Hematopoietic multipotent progenitor cell (in vitro differentiated cells): ENCODE measurements around the gene TSPAN10. TPM values are rescaled to one million over a fixed set of nuclear protein-coding genes. Genes with fewer than 3 reads are reported as not detected.

Experiments
- DNase-seq, 3 donors: peaks; one replicate each; pipeline ENCODE4 v3.0.0-alpha.2; 2011 to 2015; ENCODE audit warnings: low read depth in 2 of 3, low spot score in 2 of 3
- small RNA-seq: library from RNA; depleted of rRNA; stranded (forward); fragments of <200 nt; gene quantifications from one replicate; pipeline ENCODE3, GENCODE V24; 2012
- total RNA-seq: library from RNA; depleted of rRNA; stranded (reverse); fragments of >200 nt; gene quantifications from one replicate; pipeline ENCODE4 v1.2.3, GENCODE V29; 2012

The TSPAN10 gene
- total RNA-seq, 1 donor, result 0.27 TPM

GRCh38 chr17:81684442-81684911 is 47.5 kb downstream of the TSPAN10 start:
- no peak for DNase-seq

GRCh38 chr17:81685108-81685507 is 48.1 kb downstream of the TSPAN10 start:
- DNase-seq, result no peak

- no peak for DNase-seq
These were observed 49.6 kb downstream of the TSPAN10 start for GRCh38 chr17:81686614-81687013.

GRCh38 chr17:81687770-81688541 is 51.0 kb downstream of the TSPAN10 start:
- no peak for DNase-seq

GRCh38 chr17:81688616-81689015 is 51.6 kb downstream of the TSPAN10 start:
- DNase-seq, result no peak

GRCh38 chr17:81690066-81690465 is 53.1 kb downstream of the TSPAN10 start:
- no peak for DNase-seq

- DNase-seq, result no peak
These were observed 53.6 kb downstream of the TSPAN10 start for GRCh38 chr17:81690549-81690948.

DNA sequence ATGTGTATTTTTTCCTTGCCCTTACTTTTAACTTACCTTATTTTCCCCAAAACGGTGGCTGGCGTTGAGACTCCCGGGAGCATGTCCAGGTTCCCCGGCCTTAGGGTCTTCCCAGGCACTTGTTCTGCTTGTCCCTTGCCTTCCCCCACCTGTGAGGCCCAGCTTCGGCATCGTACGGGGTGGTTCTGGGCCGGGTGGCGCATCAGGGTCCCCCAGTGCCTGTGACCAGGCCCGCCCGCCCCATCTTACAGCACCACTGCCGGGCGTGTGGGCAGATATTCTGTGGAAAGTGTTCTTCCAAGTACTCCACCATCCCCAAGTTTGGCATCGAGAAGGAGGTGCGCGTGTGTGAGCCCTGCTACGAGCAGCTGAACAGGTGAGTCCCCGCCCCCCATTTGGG is 54.2 kb downstream of the TSPAN10 start:
- DNase-seq, result no peak

- no peak for DNase-seq
These were observed 54.6 kb downstream of the TSPAN10 start for GRCh38 chr17:81691608-81692007.

- DNase-seq, result no peak
These were observed 56.7 kb downstream of the TSPAN10 start for GRCh38 chr17:81693509-81694210.

DNA sequence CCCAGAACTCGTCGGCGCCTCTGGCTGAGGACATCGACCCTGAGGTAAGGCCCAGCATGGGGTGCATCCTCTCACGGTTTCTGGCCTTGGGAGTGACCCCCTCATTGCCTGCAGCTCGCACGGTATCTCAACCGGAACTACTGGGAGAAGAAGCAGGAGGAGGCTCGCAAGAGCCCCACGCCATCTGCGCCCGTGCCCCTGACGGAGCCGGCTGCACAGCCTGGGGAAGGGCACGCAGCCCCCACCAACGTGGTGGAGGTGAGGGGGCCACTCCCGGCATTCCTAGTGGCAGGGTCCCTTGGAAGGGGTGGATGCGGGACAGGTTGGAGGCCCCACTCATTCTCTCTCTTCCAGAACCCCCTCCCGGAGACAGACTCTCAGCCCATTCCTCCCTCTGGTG is 57.8 kb downstream of the TSPAN10 start:
- DNase-seq, result no peak

DNA sequence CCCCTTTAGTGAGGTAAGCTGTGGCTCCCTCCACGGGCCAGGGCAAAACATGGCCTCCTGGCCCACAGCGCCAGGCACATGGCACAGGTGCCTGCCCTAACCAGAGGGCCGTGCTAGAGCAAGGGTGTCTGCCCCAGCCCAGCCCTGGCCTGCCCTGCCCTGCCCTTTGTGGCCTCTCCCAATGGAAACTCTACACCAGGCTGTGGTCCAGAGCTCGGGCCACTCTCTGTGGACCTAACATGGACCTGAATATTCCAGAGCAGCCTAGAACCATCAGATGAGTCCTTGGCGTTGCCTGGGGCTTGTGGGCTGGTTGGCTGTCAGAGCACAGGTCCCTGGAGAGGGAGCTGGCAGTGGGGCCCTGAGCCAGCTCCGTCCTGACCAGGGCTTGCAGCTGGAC is 58.2 kb downstream of the TSPAN10 start:
- DNase-seq, result no peak

DNA sequence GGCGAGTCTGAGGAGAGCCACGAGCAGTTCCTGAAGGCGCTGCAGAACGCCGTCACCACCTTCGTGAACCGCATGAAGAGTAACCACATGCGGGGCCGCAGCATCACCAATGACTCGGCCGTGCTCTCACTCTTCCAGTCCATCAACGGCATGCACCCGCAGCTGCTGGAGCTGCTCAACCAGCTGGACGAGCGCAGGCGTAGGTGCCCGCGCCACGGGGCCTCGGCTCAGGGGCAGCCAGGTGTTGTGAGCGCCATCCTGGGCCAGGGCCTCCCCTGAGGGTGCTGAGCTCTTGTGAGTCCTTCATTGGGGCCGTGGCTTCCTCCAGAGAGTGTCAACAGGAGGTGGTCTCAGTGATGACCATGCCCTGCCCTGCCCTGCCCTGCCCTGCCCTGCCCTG is 58.8 kb downstream of the TSPAN10 start:
- no peak for DNase-seq

- no peak for DNase-seq
These were observed 59.4 kb downstream of the TSPAN10 start for GRCh38 chr17:81696218-81696941.

DNA sequence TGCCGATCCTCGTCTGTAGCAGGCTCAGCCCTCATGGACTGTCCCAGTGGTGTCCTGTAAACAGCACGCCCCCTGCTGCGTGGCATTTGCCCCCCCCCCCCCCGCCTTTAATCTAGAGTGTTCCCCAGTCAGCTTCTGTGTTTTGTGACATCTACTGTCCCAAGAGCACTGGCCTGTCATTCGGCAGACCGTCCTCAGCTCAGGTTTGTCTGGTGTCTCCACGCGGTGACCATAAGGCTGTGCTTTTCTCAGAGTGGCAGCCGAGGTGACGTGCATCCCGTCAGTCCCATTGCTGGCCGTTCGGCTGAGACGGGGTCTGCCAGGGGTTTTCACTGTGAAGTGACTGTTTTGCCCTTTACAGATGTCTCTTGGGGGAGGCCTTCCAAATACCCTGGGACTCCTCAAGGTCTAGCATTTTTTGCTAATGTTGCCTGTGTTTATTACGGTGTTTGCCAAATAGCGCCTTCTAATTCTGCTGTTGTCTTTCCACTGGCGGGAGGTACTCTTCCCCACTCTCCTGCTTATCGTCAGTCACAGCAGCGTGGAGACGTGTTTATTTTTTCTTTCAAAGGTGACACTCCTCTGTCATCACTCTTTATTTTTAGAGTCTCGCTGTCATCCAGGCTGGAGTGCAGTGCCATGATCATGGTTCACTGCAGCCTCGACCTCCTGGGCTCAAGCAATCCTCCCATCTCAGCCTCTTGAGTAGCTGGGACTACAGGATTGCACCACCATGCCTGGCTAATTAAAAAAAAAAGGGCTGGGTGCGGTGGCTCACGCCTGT is 60.5 kb downstream of the TSPAN10 start:
- no peak for DNase-seq

Small RNA genes within 50 kb of the gene (small RNA-seq; reads per million reads assigned to genes)
- gene MIR6786, result not detected

Other genes starting within 250 kb of the TSPAN10 start
- 21.3 TPM for gene BAHCC1, start 241.7 kb upstream of the TSPAN10 start, total RNA-seq
- 8,913 TPM for gene ACTG1, start 124.4 kb upstream of the TSPAN10 start, total RNA-seq
- gene FSCN2, start 108.8 kb upstream of the TSPAN10 start, total RNA-seq, result 2.2 TPM
- gene FAAP100, start 84.8 kb upstream of the TSPAN10 start, total RNA-seq, result 27.7 TPM
- gene NPLOC4, start 84 bp upstream of the TSPAN10 start, total RNA-seq, result 63.8 TPM
- 14.8 TPM for gene PDE6G, start 19.3 kb downstream of the TSPAN10 start, total RNA-seq
- 80.0 TPM for gene OXLD1, start 29.4 kb downstream of the TSPAN10 start, total RNA-seq
- 8.3 TPM for gene CCDC137, start 29.5 kb downstream of the TSPAN10 start, total RNA-seq
- gene ARL16, start 46.6 kb downstream of the TSPAN10 start, total RNA-seq, result 27.5 TPM
- 82.9 TPM for gene HGS, start 46.8 kb downstream of the TSPAN10 start, total RNA-seq
- gene MRPL12, start 66.2 kb downstream of the TSPAN10 start, total RNA-seq, result 11.6 TPM
- gene SLC25A10, start 75.1 kb downstream of the TSPAN10 start, total RNA-seq, result 11.6 TPM
- not detected for gene GCGR, start 167.0 kb downstream of the TSPAN10 start, total RNA-seq
- 65.2 TPM for gene MCRIP1, start 196.1 kb downstream of the TSPAN10 start, total RNA-seq
- gene PPP1R27, start 197.9 kb downstream of the TSPAN10 start, total RNA-seq, result 1.3 TPM
- 277 TPM for gene P4HB, start 223.3 kb downstream of the TSPAN10 start, total RNA-seq
- 206 TPM for gene ARHGDIA, start 234.1 kb downstream of the TSPAN10 start, total RNA-seq